ENCODE results near the gene OXER1.

DNA sequence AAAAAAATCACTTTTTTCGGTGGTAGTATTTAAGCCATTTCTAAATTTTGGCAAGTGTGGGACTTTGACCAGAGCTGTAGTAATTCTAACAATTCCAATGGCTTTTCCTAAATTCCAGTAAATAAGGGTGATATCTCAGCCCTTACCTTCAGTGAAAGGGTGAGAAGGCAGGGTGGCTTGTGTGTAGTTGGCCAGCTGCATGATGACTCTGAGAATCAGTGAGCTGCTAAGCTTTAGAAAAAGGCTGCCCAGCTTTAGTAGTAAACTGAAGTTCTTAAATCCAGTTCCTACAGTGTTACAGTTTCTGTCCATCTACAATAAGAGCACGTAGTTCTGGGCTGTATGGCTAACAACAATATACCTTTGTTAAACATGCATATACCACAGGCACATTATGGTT is 42.0 kb downstream of the OXER1 start:
- TF ChIP-seq, protein P1, sequence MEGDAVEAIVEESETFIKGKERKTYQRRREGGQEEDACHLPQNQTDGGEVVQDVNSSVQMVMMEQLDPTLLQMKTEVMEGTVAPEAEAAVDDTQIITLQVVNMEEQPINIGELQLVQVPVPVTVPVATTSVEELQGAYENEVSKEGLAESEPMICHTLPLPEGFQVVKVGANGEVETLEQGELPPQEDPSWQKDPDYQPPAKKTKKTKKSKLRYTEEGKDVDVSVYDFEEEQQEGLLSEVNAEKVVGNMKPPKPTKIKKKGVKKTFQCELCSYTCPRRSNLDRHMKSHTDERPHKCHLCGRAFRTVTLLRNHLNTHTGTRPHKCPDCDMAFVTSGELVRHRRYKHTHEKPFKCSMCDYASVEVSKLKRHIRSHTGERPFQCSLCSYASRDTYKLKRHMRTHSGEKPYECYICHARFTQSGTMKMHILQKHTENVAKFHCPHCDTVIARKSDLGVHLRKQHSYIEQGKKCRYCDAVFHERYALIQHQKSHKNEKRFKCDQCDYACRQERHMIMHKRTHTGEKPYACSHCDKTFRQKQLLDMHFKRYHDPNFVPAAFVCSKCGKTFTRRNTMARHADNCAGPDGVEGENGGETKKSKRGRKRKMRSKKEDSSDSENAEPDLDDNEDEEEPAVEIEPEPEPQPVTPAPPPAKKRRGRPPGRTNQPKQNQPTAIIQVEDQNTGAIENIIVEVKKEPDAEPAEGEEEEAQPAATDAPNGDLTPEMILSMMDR (IDR thresholded peaks at IDR 0.05; ENCODE audit: low read depth, low read length) = no peak
- no peak for TF ChIP-seq EZH2phosphoT487 (IDR thresholded peaks at IDR 0.05; ENCODE audit: low read depth)

Data from OCI-LY3 (cell line).